ENCODE results near the gene RNASE11.

GRCh38 chr14:20612403-20612802 lies 24.6 kb upstream of the RNASE11 start:
- TF ChIP-seq REST (IDR thresholded peaks at IDR 0.05; ENCODE audit: low read depth, low read length) (no peak), MLLT1 (IDR thresholded peaks at IDR 0.05) (peak; percentile 33; the same call in 1 of the 2 replicates), ZNF384 (IDR thresholded peaks at IDR 0.05; ENCODE audit: borderline replicate concordance, low read depth, low read length) (no peak), SMC3 (IDR thresholded peaks at IDR 0.05; ENCODE audit: borderline replicate concordance, low read length) (no peak), SUZ12 (IDR thresholded peaks at IDR 0.05; ENCODE audit: unreplicated experiment) (no peak), POLR2A (IDR thresholded peaks at IDR 0.05; ENCODE audit: low read depth, low read length) (no peak), CEBPB (IDR thresholded peaks at IDR 0.05; ENCODE audit: borderline replicate concordance in 1 of 2, low read depth in 2 of 2, low read length in 2 of 2) (no peak), POLR2AphosphoS5 (IDR thresholded peaks at IDR 0.05; ENCODE audit: low read length) (no peak)
- TF ChIP-seq, protein P1, sequence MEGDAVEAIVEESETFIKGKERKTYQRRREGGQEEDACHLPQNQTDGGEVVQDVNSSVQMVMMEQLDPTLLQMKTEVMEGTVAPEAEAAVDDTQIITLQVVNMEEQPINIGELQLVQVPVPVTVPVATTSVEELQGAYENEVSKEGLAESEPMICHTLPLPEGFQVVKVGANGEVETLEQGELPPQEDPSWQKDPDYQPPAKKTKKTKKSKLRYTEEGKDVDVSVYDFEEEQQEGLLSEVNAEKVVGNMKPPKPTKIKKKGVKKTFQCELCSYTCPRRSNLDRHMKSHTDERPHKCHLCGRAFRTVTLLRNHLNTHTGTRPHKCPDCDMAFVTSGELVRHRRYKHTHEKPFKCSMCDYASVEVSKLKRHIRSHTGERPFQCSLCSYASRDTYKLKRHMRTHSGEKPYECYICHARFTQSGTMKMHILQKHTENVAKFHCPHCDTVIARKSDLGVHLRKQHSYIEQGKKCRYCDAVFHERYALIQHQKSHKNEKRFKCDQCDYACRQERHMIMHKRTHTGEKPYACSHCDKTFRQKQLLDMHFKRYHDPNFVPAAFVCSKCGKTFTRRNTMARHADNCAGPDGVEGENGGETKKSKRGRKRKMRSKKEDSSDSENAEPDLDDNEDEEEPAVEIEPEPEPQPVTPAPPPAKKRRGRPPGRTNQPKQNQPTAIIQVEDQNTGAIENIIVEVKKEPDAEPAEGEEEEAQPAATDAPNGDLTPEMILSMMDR (IDR thresholded peaks at IDR 0.05 in 2 of 3, conservative IDR thresholded peaks at IDR 0.05 in 1 of 3; ENCODE audit: control insufficient read depth in 2 of 3, extremely low read depth in 1 of 3, insufficient read depth in 1 of 3, low read depth in 3 of 3, low read length in 3 of 3): no peak
- TF ChIP-seq, protein P2, sequence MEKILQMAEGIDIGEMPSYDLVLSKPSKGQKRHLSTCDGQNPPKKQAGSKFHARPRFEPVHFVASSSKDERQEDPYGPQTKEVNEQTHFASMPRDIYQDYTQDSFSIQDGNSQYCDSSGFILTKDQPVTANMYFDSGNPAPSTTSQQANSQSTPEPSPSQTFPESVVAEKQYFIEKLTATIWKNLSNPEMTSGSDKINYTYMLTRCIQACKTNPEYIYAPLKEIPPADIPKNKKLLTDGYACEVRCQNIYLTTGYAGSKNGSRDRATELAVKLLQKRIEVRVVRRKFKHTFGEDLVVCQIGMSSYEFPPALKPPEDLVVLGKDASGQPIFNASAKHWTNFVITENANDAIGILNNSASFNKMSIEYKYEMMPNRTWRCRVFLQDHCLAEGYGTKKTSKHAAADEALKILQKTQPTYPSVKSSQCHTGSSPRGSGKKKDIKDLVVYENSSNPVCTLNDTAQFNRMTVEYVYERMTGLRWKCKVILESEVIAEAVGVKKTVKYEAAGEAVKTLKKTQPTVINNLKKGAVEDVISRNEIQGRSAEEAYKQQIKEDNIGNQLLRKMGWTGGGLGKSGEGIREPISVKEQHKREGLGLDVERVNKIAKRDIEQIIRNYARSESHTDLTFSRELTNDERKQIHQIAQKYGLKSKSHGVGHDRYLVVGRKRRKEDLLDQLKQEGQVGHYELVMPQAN (conservative IDR thresholded peaks at IDR 0.05): no peak
